Mammary epithelial cell (primary cell): ENCODE data around the gene ATP1A4.

Experiments used
- EZH2 ChIP-seq: IDR thresholded peaks from 2 replicates; pipeline ENCODE4 v1.6.1; 2012; ENCODE audit warnings: low read length, inconsistent platforms, borderline replicate concordance
- TF ChIP-seq, protein P1 (sequence below), 2 donors: IDR thresholded peaks in 1 of 2; conservative IDR thresholded peaks in 1 of 2; 2 replicates each; pipeline ENCODE4 v1.5.1; 2011 to 2012; ENCODE audit warnings: inconsistent platforms in 2 of 2, low read length in 2 of 2, mild to moderate bottlenecking in 2 of 2, control low read depth in 1 of 2, low read depth in 1 of 2; ENCODE audit not compliant: insufficient read depth in 1 of 2; ENCODE audit errors: extremely low read depth in 1 of 2

DNA sequence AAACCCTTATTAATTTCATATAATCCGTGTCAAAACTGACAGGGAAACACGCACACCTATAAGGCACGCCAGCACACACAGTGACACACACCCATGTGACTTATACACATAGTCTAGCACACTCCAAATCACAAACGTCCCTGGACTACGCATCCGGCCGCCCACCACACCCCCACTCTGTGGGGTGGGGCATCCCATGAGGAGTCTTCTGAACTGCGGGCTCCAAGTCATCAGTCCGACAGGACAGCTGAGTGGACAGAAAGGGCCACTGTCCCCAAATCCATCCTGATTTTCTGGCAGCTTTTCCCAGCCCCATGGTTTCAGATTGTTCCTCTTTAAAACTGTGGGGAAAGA lies 54.6 kb downstream of the ATP1A4 start:
- TF ChIP-seq, protein P1, sequence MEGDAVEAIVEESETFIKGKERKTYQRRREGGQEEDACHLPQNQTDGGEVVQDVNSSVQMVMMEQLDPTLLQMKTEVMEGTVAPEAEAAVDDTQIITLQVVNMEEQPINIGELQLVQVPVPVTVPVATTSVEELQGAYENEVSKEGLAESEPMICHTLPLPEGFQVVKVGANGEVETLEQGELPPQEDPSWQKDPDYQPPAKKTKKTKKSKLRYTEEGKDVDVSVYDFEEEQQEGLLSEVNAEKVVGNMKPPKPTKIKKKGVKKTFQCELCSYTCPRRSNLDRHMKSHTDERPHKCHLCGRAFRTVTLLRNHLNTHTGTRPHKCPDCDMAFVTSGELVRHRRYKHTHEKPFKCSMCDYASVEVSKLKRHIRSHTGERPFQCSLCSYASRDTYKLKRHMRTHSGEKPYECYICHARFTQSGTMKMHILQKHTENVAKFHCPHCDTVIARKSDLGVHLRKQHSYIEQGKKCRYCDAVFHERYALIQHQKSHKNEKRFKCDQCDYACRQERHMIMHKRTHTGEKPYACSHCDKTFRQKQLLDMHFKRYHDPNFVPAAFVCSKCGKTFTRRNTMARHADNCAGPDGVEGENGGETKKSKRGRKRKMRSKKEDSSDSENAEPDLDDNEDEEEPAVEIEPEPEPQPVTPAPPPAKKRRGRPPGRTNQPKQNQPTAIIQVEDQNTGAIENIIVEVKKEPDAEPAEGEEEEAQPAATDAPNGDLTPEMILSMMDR (conservative IDR thresholded peaks at IDR 0.05 in 1 of 2, IDR thresholded peaks at IDR 0.05 in 1 of 2; ENCODE audit: extremely low read depth in 1 of 2, insufficient read depth in 1 of 2, low read depth in 1 of 2, low read length in 2 of 2) = no peak
- no peak for TF ChIP-seq EZH2
